22Rv1 (cell line): ENCODE measurements around the gene NADSYN1.

ENCODE experiments used
- H3K27ac ChIP-seq: fragments of 450-650 bp; 2 replicates; pipeline ENCODE4 v1.5.1; 2017
- ZFX ChIP-seq: fragments of 450-650 bp; IDR thresholded peaks from 2 replicates; pipeline ENCODE4 v1.6.1; 2017; ENCODE audit warnings: antibody characterized with exemption, borderline replicate concordance
- TF ChIP-seq, protein P1 (sequence below): fragments of 450-650 bp; IDR thresholded peaks from 2 replicates; pipeline ENCODE4 v1.5.1; 2017; ENCODE audit warnings: mild to moderate bottlenecking

The NADSYN1 gene

GRCh38 chr11:71451596-71452198, 1.3 kb upstream of the NADSYN1 start:
- peak overlapping the region; percentile 84 for H3K27ac ChIP-seq
- TF ChIP-seq, protein P1, sequence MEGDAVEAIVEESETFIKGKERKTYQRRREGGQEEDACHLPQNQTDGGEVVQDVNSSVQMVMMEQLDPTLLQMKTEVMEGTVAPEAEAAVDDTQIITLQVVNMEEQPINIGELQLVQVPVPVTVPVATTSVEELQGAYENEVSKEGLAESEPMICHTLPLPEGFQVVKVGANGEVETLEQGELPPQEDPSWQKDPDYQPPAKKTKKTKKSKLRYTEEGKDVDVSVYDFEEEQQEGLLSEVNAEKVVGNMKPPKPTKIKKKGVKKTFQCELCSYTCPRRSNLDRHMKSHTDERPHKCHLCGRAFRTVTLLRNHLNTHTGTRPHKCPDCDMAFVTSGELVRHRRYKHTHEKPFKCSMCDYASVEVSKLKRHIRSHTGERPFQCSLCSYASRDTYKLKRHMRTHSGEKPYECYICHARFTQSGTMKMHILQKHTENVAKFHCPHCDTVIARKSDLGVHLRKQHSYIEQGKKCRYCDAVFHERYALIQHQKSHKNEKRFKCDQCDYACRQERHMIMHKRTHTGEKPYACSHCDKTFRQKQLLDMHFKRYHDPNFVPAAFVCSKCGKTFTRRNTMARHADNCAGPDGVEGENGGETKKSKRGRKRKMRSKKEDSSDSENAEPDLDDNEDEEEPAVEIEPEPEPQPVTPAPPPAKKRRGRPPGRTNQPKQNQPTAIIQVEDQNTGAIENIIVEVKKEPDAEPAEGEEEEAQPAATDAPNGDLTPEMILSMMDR: no peak
- TF ChIP-seq ZFX: no peak

GRCh38 chr11:71452199-71453036, 585 bp upstream of the NADSYN1 start:
- peak overlapping the region; percentile 84 for H3K27ac ChIP-seq
- no peak for TF ChIP-seq ZFX
- TF ChIP-seq, protein P1: no peak

GRCh38 chr11:71453918-71454304, 908 bp downstream of the NADSYN1 start:
- TF ChIP-seq, protein P1: no peak
- no peak for TF ChIP-seq ZFX
- H3K27ac ChIP-seq: no peak overlapping the region; the same call in 1 of the 2 replicates

- H3K27ac ChIP-seq: no peak overlapping the region
- TF ChIP-seq ZFX: no peak
- TF ChIP-seq, protein P1: peak; percentile 49
These were observed 1.6 kb downstream of the NADSYN1 start for GRCh38 chr11:71454470-71455113.

GRCh38 chr11:71456294-71456693, 3.3 kb downstream of the NADSYN1 start:
- TF ChIP-seq, protein P1: no peak
- TF ChIP-seq ZFX: no peak
- no peak overlapping the region for H3K27ac ChIP-seq

GRCh38 chr11:71456831-71457230, 3.8 kb downstream of the NADSYN1 start:
- TF ChIP-seq, protein P1: no peak
- TF ChIP-seq ZFX: no peak

More at GRCh38 chr11:71456831-71457230, 3.8 kb downstream of the NADSYN1 start:
- no peak overlapping the region for H3K27ac ChIP-seq
